Measurements from ENCODE around the gene SAP25. TPM values are rescaled to one million over a fixed set of nuclear protein-coding genes. Genes with fewer than 3 reads are reported as not detected.

Gene SAP25
- total and polyA plus RNA-seq, 12 donors, result 0.67 to 11.3 (median 1.6) TPM; not detected in 4

DNA sequence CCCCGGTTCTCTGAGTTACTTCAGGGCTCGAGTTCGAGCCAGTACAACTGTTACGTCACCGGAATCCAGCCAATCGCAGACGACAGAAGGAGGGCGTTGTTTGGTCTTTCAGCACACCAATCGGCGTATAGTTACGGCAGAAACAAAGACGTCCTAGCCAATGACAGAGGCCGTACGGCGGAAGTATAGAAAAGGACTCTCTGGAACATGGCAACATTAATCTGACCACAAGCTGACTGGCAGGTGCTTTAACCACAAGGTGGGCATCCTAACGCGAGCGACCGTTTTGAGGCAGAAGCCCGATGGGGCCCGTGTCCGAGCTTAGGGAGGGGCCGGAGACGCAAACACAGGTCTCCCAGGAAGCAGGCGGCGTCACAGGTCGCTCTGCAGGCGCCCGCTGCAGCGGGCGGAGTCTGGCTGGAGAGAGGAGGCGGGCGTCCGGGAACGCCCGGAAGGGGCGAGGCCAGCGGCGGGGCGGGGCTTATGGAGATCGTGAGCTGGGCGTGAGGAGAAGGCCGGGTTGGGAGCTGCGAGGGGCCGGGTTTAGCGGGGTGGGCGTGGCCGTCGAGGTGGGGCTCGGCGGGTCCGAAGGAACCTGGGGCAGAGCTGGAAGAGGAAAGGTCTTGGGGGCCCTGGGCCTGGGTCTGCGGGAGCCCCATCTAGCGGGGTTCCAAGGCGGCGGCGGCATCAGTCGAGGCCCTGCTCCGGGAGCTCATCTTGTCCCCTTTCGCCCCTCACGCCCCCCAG, 38.5 kb upstream of the SAP25 start, which contains the start of gene MOSPD3:
Gene MOSPD3 (plus strand): TSS at position 558 of the 747 bp plus-strand sequence. CDS start 252 bp downstream, outside the sequence.
- no peaks in the 10 kb centered on the region for H3K27me3 ChIP-seq
- H3K9me3 ChIP-seq (replicated peaks in 1 of 3), result no peaks in the 10 kb centered on the region
- H3K36me3 ChIP-seq (replicated peaks in 1 of 2), result no peaks in the 10 kb centered on the region
- TF ChIP-seq POLR2A (IDR thresholded peaks at IDR 0.05), result peak; percentile 83 to 94
- TF ChIP-seq, protein P1, sequence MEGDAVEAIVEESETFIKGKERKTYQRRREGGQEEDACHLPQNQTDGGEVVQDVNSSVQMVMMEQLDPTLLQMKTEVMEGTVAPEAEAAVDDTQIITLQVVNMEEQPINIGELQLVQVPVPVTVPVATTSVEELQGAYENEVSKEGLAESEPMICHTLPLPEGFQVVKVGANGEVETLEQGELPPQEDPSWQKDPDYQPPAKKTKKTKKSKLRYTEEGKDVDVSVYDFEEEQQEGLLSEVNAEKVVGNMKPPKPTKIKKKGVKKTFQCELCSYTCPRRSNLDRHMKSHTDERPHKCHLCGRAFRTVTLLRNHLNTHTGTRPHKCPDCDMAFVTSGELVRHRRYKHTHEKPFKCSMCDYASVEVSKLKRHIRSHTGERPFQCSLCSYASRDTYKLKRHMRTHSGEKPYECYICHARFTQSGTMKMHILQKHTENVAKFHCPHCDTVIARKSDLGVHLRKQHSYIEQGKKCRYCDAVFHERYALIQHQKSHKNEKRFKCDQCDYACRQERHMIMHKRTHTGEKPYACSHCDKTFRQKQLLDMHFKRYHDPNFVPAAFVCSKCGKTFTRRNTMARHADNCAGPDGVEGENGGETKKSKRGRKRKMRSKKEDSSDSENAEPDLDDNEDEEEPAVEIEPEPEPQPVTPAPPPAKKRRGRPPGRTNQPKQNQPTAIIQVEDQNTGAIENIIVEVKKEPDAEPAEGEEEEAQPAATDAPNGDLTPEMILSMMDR (IDR thresholded peaks at IDR 0.05), result peak in 2 of 6 experiments; percentile 11 to 30
- peaks cover 12 to 13% of the 10 kb centered on the region in 2 donors for H3K4me1 ChIP-seq (replicated peaks in 1 of 2)
- intact Hi-C loops (cut with DNase I), result no loop called here
- 0% methylated on average over 7 to 61 of the region's 61 CpGs for WGBS, 4 donors
- H3K4me3 ChIP-seq, result peak within 1 kb of the TSS in 3 of 4 donors; percentile 75 to 83 (median 77)
- H3K27ac ChIP-seq, result peak within 1 kb of the TSS; percentile 78 to 97 (median 90)
- peak; percentile 98 to 100 (median 99) for DNase-seq

DNA sequence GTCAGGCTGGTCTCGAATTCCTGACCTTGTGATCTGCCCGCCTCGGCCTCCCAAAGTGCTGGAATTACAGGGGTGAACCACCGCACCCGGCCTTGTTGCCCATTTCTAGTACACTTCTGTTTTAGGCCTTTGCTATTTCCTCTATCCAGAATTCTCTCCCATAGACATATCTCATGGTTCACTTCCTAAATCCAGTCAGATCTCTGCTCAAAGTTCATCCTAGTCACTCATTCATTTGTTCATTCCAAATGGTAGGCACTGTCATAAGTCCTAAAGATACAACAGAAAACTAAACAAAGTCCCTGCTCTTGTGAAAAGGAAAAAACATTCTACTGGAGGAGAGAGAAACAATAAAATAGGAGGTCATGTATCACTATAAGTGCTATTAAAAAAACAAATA, 36.3 kb upstream of the SAP25 start:
- WGBS, 4 donors, result 86 to 89% (median 86%) methylated on average over 5 of the region's 5 CpGs
- no peak for DNase-seq
- H3K27ac ChIP-seq, result no peak overlapping the region
- H3K9me3 ChIP-seq (replicated peaks in 1 of 3), result no peaks in the 10 kb centered on the region
- H3K4me1 ChIP-seq (replicated peaks in 1 of 2), result peaks cover 18 to 24% of the 10 kb centered on the region in 2 donors
- H3K4me3 ChIP-seq, result no peak overlapping the region
- TF ChIP-seq, protein P1 (IDR thresholded peaks at IDR 0.05), result no peak
- no peak for TF ChIP-seq POLR2A (IDR thresholded peaks at IDR 0.05)
- no peaks in the 10 kb centered on the region for H3K36me3 ChIP-seq (replicated peaks in 1 of 2)
- intact Hi-C loops (cut with DNase I), result no loop called here
- H3K27me3 ChIP-seq, result no peaks in the 10 kb centered on the region

DNA sequence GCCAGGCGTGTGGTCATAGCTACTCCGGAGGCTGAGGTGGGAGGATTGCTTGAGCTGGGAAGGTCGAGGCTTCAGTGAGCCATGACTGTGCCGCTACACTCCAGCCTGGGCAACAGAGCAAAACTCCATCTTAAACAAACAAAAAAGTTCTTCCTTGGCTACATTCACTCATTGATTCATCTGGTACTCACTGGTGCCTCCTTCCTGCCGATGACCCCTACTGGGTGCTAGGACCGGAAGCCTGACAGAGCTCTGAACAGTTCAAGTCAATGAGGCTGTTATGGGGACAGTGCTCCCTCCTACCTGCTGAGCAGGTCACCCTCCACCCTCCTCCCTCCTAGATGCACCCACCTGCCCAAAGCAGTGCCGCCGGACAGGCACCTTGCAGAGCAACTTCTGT, 33.4 kb upstream of the SAP25 start:
- H3K36me3 ChIP-seq (replicated peaks in 1 of 2), result no peaks in the 10 kb centered on the region
- H3K4me1 ChIP-seq (replicated peaks in 1 of 2), result peaks cover 14 to 16% of the 10 kb centered on the region in 2 donors
- WGBS, 4 donors, result 87 to 94% (median 92%) methylated on average over 8 of the region's 8 CpGs
- no peaks in the 10 kb centered on the region for H3K9me3 ChIP-seq (replicated peaks in 1 of 3)
- H3K4me3 ChIP-seq, result no peak overlapping the region
- intact Hi-C loops (cut with DNase I), result no loop called here
- DNase-seq, result no peak
- no peak overlapping the region for H3K27ac ChIP-seq
- H3K27me3 ChIP-seq, result no peaks in the 10 kb centered on the region
- TF ChIP-seq, protein P1 (IDR thresholded peaks at IDR 0.05), result no peak
- TF ChIP-seq POLR2A (IDR thresholded peaks at IDR 0.05), result no peak

- Histone ChIP-seq H3K27me3 (no peaks in the 10 kb centered on the region), H3K4me3 (no peak overlapping the region), H3K36me3 (replicated peaks in 1 of 2) (no peaks in the 10 kb centered on the region), H3K27ac (no peak overlapping the region), H3K9me3 (replicated peaks in 1 of 3) (no peaks in the 10 kb centered on the region), H3K4me1 (replicated peaks in 1 of 2) (peaks cover 14 to 16% of the 10 kb centered on the region in 2 donors)
- WGBS, 4 donors, result 89 to 95% (median 92%) methylated on average over 3 to 12 of the region's 12 CpGs
- TF ChIP-seq POLR2A (IDR thresholded peaks at IDR 0.05), result no peak
- TF ChIP-seq, protein P1 (IDR thresholded peaks at IDR 0.05), result no peak
- intact Hi-C loops (cut with DNase I), result no loop called here
- no peak for DNase-seq
Measured at GRCh38 chr7:100606313-100606712, 32.6 kb upstream of the SAP25 start.

Data from adrenal gland (tissue), 12 donors.